Cardiac septum (tissue), 1 donor: ENCODE data around the gene CIROP. TPM values are rescaled to one million over a fixed set of nuclear protein-coding genes. Genes with fewer than 3 reads are reported as not detected.
A peak's percentile ranks its signal among the peaks of the same experiment; 100 is the strongest.

Source experiments
- DNase-seq: peaks from one replicate; pipeline ENCODE4 v3.0.0-alpha.2; 2020; ENCODE audit warnings: low spot score
- intact Hi-C: fragments of 100-400 bp; cut with DNase I; formaldehyde crosslinking; loops from one replicate; pipeline ENCODE4 v1.14.0; 2022
- total RNA-seq: library from RNA; stranded (reverse); fragmentation: NEBNext Ultra II Directional; extraction: Animal tissue kit (Norgen Biotek cat#: 25700); gene quantifications from one replicate; pipeline ENCODE4 v1.2.1, GENCODE V29; 2021
- donor health status: DM: no; HTN: no; CAD: no.

CIROP gene
- total RNA-seq, 1 donor from 2014 or later: not detected

- DNase-seq: no peak
- intact Hi-C loops: no loop called here
Measured at GRCh38 chr14:23136566-23137133, 31.9 kb upstream of the CIROP start.

DNA sequence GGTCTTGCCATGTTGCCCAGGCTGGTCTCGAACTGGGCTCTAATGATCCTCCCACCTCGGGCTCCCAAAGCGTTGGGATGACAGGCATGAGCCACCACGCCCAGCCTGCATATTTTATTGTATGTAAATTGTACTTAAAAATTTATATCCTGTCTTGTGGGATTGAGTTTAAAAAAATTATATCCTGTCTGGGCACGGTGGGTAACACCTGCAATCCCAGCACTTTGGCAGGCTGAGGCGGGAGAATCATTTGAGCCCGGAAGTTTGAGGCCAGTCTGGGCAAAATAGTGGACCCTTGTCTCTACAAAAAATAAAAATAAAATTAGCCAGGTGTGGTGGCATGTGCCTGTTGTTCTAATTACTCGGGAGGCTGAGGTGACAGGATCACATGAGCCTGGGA lies 28.2 kb upstream of the CIROP start:
- DNase-seq: no peak
- intact Hi-C loops: no loop called here

DNA sequence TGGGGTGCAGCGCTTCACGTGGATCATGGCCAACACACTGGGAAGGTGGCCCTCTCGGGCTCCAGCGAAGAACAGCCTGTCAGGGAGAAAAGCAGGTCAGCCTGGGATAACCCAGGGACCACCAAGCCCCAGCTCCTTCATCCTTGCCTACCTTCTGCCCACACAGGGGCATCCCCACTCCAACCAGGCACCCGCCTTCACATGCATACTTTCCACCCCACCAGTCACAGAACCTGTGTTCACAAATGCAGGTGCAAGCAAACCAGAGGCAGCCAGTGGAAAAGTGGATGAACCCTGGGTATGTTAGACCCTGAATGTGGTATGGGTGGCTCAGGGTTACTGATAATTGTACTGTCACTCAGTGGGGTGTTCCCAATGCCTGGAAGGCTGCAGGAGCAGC lies 26.7 kb upstream of the CIROP start:
- intact Hi-C loops: no loop called here
- DNase-seq: no peak

- DNase-seq: no peak
- intact Hi-C loops: no loop called here
Measured at GRCh38 chr14:23130871-23131270, 26.1 kb upstream of the CIROP start.

GRCh38 chr14:23129759-23130316 lies 25.0 kb upstream of the CIROP start:
- intact Hi-C loops: no loop called here
- DNase-seq: no peak

DNA sequence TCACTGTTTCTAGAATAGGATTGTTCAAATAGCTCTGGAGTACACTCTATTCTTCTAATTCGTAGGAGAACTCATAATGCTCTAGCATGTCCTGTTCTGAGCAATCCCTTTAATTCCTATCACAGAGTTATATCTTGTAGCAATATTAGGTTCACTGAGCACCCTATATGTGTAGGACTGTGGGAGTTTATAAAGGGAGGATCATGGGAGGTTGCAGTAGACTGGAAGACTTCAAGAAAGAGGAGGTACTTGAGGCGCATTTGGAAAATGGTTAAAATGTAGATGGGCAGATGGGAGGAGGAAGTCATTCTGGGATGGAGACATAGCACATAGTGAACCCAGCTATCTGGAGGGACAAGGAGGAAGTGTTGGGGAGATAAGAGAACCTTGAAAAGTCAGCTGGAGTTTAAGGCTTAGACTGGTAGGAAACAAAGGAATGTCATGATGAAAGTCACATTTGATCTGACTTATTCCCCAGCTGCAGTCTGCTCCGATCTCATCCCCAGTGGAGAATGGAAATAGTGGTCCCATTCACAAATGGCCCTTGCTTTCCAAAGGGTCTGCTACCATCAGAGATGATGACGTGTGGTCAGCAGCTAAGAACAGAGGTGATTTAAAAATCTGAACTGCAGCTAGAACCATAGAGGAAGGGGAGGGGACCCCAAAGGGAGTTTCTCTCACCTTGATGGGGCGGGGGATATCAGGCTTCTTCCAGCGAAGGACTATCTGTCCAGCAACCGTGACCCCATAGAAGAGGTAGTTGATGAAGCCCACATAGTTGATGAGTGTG lies 24.4 kb upstream of the CIROP start:
- no peak for DNase-seq
- intact Hi-C loops: no loop called here

GRCh38 chr14:23127861-23128260 lies 23.1 kb upstream of the CIROP start:
- DNase-seq: no peak
- intact Hi-C loops: no loop called here

- DNase-seq: no peak
- intact Hi-C loops: no loop called here
Measured at GRCh38 chr14:23126548-23127278, 21.9 kb upstream of the CIROP start.

GRCh38 chr14:23125933-23126524 lies 21.2 kb upstream of the CIROP start:
- no peak for DNase-seq
- intact Hi-C loops: no loop called here

DNA sequence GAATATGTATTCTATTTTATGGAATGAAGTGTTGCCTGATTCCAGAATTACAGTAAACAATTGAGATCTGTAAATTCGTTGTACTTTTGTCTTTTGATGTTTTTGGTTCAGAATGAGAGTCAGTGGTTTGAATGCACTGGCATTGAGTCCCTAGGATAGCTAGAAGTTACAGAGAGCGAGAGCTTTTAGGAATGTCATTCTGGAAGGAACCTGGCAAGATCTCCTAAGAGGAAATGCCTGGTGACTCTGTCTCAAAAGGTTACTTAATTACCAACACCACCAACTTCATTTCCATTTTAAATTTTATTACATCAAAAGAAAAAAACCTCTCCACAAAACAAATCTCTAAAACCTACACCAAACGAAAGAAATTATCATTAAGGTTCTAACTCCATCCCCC lies 20.2 kb upstream of the CIROP start:
- no peak for DNase-seq

GRCh38 chr14:23124337-23124954 lies 19.7 kb upstream of the CIROP start:
- no peak for DNase-seq
- intact Hi-C loops: no loop called here

More for the DNA sequence above, 20.2 kb upstream of the CIROP start:
- intact Hi-C loops: no loop called here

DNA sequence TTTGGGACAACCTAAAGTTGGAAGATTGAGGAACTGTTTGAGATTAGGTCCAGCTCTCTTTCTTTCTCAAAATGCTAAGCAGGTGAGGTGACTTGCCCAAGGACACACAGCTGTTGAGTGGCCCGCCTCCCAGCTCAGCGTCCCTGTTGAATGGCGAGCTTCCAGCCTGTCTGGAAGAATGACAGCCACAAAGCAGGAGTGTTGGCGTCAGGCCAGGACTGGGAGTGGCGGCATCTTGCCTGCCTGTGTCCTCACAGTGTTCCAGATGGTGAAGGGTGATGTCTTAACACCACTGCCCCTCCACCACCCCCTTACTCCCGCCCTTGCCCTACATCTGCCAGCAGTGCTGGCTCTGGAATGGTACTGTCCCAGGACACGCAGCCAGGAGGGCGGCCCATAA lies 18.6 kb upstream of the CIROP start:
- DNase-seq: no peak
- intact Hi-C loops: no loop called here

DNA sequence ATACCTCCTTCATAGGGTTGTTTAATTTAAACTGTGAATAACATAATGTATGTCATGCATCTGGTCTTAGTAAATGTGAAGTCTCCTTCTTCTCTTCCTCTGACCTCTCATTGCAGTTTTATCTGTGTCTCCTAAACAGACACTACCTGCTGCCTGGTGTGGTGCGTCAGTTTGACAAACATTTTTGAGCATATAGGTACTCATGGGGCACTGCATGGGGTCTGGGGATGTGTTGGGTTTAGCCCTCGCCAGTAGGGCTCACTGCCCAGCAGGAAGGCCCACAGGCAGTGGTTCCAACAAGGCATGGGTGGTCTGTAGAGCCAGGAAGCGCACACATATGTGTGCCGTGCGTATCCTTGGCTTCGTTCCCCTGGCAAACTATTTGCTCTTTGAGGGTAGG lies 17.3 kb upstream of the CIROP start:
- intact Hi-C loops: no loop called here
- DNase-seq: no peak

DNA sequence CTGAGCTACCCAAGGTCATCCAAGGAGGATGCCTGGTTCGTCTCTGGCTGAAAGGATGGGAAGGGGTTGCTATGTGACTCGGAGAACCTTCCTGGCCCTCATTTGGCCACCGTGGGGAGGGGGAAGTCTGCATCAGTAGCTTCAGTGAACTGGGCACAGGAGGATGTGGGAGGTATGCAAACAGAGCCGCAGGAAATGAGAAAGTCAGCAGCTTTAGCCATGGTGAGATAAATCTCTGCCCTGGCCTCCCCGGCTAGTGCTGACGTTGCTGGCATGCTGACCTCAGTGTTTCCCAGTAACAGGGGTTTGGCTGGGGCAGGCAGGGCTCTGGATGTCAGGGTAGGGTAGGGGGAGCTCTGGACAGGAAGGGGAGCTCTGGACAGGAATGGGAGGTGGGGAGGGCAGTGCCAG lies 16.6 kb upstream of the CIROP start:
- intact Hi-C loops: no loop called here
- no peak for DNase-seq

GRCh38 chr14:23120541-23121251 lies 15.9 kb upstream of the CIROP start:
- peak; percentile 96 for DNase-seq
- intact Hi-C loops: loop anchor here (1.0 kb wide), 1 partner anchor 67 kb away; no protein-coding TSS in a partner anchor

DNA sequence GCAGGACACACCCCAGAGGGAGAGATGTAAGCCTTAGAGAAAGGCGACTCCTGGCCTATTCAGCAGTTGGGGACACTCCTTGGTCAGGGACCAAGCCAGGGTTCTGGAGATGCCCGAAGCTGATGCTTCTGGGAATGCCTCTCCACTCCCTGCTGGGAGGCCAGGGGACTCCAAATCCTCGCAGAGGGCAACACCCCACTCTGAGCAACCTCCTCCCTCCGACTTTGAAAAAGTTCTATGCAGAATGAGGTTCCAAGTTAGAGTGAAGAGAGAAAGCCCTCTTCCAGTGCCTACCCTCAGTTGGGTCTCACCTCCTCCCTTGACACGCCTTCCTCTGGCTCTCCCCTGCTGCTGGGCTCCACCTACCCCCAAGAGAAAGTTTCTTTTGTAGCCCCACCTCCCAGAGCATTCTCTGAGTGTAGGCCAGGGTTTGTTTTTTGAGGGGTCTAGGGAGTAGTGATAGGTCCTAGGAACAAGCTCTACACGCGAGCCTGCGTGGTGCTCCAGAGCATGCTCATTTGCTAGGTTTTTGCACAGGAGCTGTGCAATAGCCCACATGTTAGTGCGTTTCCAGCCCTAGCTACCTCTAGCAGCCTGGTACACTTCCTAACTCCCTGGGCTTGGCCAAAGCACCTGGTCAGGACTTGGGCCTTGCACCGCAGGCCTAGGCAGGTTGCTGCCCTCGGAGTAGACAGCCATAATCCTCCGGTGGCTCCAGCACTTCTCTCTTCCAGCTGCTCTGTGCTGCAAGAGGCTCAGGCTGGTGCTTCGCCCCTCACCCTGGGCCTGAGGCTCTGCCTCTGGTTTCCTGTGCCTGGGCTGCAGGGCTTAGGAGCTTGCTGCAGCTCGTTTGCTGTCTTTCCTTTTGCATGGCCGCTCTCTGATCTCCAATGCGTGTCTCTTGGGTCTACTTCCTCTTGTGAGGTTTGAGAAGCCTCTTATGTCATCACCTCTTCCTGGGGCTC lies 14.9 kb upstream of the CIROP start:
- DNase-seq: no peak
- intact Hi-C loops: loop anchor here (1.0 kb wide), 1 partner anchor 68 kb away; no protein-coding TSS in a partner anchor

DNA sequence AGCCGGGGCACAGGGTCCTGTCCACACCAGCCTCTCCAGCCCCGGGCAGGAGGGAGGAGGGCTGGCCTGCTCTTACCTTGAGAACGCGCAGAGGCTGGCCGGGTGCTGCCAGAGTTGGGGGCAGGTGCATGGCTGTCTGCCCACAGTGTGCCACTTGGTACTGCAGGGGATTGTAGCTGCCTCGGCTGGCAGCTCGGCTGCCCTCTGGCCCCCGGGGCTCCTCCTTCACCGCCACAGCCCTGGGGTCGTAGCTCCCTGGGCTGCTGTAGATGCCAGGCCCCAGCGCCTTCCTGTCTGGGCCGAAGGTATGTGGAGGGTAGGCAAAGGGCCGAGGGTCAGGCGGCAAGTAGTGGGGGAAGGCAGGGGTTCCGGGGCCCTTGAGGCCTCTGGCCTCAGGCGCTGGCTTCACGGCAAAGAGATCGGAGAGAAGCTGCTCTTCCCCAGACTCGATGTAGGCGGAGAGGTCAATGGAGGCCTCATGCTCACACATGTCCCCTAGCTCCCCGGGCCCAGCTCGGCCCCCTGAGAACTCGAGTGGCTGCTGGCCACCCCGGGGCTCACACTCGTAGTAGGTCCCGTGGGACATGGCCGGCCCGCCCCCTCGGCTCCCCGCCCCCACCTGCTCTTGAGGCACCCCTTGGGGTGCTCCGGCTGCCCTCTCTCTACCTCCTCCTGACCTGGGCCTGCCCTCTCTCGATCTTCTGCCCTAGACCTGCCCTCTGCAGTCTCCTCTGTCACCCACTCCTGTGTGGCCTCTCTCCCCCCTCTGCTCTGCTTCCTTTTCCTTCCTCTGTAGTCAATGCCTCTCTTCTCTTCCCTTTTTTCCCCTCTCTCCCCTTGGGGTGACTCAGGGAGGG lies 13.9 kb upstream of the CIROP start, which contains the start of gene CEBPE:
TSS of gene CEBPE (minus strand) at position 750 of the 857 bp plus-strand sequence. CDS start at position 586, 164 bp downstream.
- intact Hi-C loops: no loop called here
- DNase-seq: no peak
